Embryonic facial prominence (tissue), 1 donor: ENCODE data around the gene ADM5.
A peak's percentile ranks its signal among the peaks of the same experiment; 100 is the strongest.

Experiments used
- DNase-seq: peaks from one replicate; pipeline ENCODE4 v3.0.0-alpha.2; 2016; ENCODE audit errors: extremely low spot score

The ADM5 gene

GRCh38 chr19:49680421-49681351 is 8.7 kb upstream of the ADM5 start:
- DNase-seq: peak; percentile 85

- no peak for DNase-seq
Measured at GRCh38 chr19:49681830-49682229, 7.6 kb upstream of the ADM5 start.

- DNase-seq: no peak
Measured at GRCh38 chr19:49682274-49682673, 7.1 kb upstream of the ADM5 start.

GRCh38 chr19:49683814-49684250 is 5.6 kb upstream of the ADM5 start:
- DNase-seq: no peak

- no peak for DNase-seq
Measured at GRCh38 chr19:49684251-49684982, 5.0 kb upstream of the ADM5 start.

- no peak for DNase-seq
Measured at GRCh38 chr19:49684983-49685553, 4.3 kb upstream of the ADM5 start.

- no peak for DNase-seq
Measured at GRCh38 chr19:49685845-49686332, 3.5 kb upstream of the ADM5 start.

GRCh38 chr19:49686503-49687088 is 2.8 kb upstream of the ADM5 start:
- no peak for DNase-seq

GRCh38 chr19:49687150-49687549 is 2.2 kb upstream of the ADM5 start:
- no peak for DNase-seq

- DNase-seq: no peak
Measured at GRCh38 chr19:49687566-49688316, 1.7 kb upstream of the ADM5 start.

GRCh38 chr19:49688531-49689132 is 762 bp upstream of the ADM5 start:
- DNase-seq: no peak

GRCh38 chr19:49690079-49690655 is 773 bp downstream of the ADM5 start:
- DNase-seq: no peak

- DNase-seq: peak; percentile 64
Measured at GRCh38 chr19:49690656-49691242, 1.4 kb downstream of the ADM5 start, which contains the start of gene CPT1C. CPT1C (plus strand) TSS chr19:49691116; CDS start chr19:49692253, 1,137 bp downstream.

GRCh38 chr19:49691243-49692146 is 2.1 kb downstream of the ADM5 start:
- DNase-seq: peak; percentile 43

GRCh38 chr19:49692147-49692506 is 2.7 kb downstream of the ADM5 start:
- no peak for DNase-seq

- no peak for DNase-seq
Measured at GRCh38 chr19:49696115-49696514, 6.7 kb downstream of the ADM5 start.

- no peak for DNase-seq
Measured at GRCh38 chr19:49696865-49697264, 7.5 kb downstream of the ADM5 start.

- DNase-seq: no peak
Measured at GRCh38 chr19:49699364-49699763, 10.0 kb downstream of the ADM5 start.

GRCh38 chr19:49700563-49700962 is 11.2 kb downstream of the ADM5 start:
- DNase-seq: no peak
